GM12892 (cell line): Measurements from ENCODE around the gene TMEM242.
A peak's percentile ranks its signal among the peaks of the same experiment; 100 is the strongest.
"Not testable (repeated sequence)": the region's sequence is repeated elsewhere in the genome, so short reads cannot be mapped to it uniquely, and the experiment has no call there.

ENCODE experiments used
- DNase-seq: peaks from one replicate; pipeline ENCODE4 v3.0.0; 2011; ENCODE audit not compliant: insufficient read length
- FAIRE-seq: peaks from 2 replicates; lab custom pipeline; 2011; peaks lifted over from hg19 to GRCh38; lab: Jason Lieb, UNC
- POLR2A ChIP-seq: IDR thresholded peaks from 2 replicates; pipeline ENCODE4 v1.6.1; 2011; ENCODE audit warnings: low read depth, low read length, control low read depth
- POLR2AphosphoS5 ChIP-seq: IDR thresholded peaks from 2 replicates; pipeline ENCODE4 v1.6.1; 2011; ENCODE audit warnings: low read depth, low read length, control low read depth
- TAF1 ChIP-seq: IDR thresholded peaks from 2 replicates; pipeline ENCODE4 v1.6.1; 2011; ENCODE audit warnings: low read depth, mild to moderate bottlenecking, control low read depth, low read length, borderline replicate concordance

The TMEM242 gene

DNA sequence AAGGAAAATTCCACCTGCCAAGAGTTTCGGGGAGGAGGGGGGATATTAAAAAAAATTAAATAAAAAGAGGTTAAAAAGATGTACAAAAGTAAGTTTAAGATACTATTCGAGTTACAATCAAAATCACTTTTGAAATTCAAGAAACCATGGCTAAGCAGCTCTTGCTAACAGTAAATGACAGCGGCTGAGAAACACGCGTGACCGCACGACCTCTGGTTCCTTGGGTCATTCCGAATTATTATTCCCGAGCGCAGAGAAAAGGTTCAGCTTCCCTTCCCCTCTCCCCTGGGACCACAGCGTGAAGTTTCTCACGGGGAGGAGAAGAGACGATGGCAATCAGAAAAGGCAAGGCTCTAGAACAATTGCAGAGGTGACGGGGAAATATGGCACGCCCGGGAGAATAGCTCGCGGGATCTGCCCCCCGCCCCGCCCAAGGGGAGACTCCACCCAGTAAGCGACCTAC lies 496 bp downstream of the TMEM242 start:
- no peak for DNase-seq
- FAIRE-seq: peak; percentile 91
- TF ChIP-seq POLR2A (no peak), POLR2AphosphoS5 (no peak), TAF1 (no peak)

DNA sequence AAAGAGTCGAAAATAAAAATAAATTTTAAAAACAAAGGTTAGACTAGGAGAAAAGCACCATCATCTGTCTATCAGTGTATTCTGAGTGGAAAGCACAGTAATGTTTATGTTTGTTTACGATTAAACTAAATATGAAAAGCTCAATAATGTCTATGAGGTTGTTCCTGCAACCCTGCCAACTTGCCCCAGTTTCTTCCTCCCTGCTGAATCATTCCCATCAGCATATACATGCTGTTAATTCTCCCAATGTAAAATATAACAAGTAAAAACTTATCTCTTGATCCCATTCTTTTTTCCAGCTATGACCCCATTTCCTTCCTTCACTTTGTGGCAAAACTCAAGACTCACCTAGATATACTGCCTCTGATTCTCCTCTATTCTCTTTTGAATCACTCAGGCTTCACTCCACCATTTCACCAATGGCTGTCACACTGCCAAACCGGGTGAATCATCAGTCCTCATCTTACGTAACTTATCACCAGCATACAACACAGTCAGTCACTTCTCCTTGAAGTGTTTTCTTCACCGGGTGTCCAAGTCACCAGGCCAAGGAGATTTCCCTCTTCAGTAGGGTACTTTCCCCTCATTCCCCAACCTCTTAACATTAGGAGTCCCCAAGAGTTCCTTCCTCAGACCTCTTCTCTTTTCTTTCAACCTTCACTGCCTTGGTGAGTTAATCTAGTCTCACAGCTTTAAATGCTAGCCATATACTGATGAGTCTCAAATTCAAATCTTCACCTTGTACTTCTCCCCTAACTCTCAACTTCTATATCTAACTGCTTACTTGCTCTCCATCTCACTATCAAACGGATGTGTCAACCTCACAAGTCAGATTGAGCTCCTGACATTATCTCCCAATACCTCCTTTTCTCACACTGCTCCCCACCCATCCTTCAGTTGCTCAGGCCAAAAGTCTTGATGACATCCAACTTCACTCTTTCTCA lies 6.2 kb downstream of the TMEM242 start:
- DNase-seq (no peak), FAIRE-seq (no peak)
- TF ChIP-seq TAF1 (no peak), POLR2AphosphoS5 (no peak), POLR2A (no peak)

DNA sequence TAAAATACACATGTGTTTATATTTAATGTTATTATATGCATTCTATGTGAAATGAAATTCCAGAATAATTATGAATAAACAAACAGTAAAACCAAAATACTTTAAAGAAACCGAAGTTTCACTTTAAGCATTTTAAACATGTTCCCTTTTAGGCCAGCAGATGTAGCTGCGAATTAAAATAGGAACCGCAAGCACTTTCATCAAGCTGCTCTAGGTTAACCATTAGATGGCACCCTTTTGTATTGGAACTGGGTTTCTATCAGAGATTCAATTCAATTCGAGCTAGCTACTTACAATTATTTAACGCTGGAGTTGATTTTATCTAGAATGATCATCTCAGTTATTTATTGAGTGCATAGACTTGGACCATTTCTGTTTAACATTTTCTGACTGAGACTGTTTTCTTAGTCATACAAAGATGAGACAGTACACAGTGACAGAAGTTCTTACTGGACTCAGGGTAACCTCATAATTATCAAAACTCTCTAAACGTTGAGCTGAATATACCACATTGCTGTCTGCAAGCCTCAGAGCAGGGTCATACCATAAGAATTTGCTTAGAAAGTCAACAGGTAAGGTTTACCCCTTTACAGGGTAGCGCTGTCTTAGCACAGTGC lies 8.5 kb downstream of the TMEM242 start:
- DNase-seq (no peak), FAIRE-seq (no peak)
- TF ChIP-seq POLR2A (no peak), TAF1 (no peak), POLR2AphosphoS5 (no peak)

DNA sequence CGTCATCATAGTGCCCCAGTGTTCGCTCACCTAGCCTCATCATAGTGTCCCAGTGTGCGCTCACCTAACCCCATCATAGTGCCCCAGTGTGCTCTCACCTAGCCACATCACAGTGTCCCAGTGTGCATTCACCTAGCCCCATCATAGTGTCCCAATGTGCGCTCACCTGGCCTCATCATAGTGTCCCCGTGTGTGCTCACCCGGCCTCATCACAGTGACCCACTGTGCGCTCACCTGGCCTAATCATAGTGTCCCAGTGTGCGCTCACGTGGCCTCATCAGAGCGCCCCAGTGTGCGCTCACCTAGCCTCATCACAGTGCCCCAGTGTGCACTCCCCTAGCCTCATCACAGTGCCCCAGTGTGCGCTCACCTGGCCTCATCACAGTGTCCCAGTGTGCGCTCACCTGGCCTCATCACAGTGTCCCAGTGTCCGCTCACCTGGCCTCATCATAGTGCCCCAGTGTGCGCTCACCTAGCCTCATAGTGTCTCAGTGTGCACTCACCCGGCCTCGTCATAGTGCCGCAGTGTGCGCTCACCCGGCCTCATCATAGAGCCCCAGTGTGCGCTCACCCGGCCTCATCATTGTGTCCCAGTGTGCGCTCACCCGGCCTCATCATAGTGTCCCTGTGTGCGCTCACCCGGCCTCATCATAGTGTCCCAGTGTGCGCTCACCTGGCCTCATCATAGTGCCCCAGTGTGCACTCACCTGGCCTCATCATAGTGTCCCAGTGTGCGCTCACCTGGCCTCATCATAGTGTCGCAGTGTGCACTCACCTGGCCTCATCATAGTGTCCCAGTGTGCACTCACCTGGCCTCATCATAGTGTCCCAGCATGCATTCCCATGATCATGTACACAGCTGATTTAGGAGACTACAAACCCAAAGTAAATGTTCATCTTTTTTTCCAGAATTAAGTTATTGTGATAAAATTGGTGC lies 9.5 kb downstream of the TMEM242 start:
- TF ChIP-seq POLR2A: no peak
- TF ChIP-seq POLR2AphosphoS5: no peak
- no peak for DNase-seq

DNA sequence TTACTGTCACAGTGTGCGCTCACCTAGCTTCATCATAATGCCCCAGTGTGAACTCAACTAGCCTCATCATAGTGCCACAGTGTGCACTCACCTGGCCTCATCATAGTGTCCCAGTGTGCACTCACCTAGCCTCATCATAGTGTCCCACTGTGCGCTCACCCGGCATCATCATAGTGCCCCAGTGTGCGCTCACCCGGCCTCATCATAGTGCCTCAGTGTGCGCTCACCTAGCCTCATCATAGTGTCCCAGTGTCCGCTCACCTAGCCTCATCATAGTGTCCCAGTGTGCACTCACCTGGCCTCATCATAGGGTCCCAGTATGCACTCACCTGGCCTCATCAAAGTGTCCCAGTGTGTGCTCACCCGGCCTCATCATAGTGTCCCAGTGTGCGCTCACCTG lies 10.6 kb downstream of the TMEM242 start:
- FAIRE-seq (peak; percentile 81), DNase-seq (no peak)
- no peak for TF ChIP-seq POLR2A
- no peak for TF ChIP-seq TAF1
- TF ChIP-seq POLR2AphosphoS5: no peak

More for the DNA sequence above, 9.5 kb downstream of the TMEM242 start:
- FAIRE-seq: no peak

DNA sequence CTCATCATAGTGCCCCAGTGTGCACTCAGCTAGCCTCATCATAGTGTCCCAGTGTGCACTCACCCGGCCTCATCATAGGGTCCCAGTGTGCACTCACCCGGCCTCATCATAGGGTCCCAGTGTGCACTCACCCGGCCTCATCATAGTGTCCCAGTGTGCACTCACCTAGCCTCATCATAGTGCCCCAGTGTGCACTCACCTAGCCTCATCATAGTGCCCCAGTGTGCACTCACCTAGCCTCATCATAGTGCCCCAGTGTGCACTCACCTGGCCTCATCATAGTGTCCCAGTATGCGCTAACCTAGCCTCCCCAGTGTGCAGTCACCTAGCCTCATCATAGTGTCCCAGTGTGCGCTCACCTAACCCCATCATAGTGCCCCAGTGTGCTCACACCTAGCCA lies 12.6 kb downstream of the TMEM242 start:
- not testable (repeated sequence) for DNase-seq
- peak; percentile 44 for FAIRE-seq

DNA sequence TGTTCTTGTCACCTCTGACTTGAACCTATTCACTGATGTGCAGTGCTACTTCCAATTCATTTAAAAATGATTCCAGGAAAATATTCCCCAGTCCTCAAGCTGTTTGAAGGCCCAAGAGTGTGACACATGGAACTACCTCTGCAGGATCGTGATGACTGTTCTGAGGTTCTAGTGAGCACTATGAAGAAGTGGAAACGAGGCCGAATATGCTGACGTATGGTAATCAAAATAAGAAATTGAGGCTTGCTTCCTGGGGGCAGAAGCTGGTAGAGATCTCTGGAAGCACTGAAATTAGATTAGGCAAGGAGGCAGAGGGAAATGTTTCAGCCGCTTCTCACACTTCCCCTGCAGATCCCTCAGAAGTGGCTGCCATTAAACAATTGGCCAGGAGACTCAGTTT lies 15.7 kb downstream of the TMEM242 start:
- FAIRE-seq: no peak
- TF ChIP-seq POLR2A (no peak), POLR2AphosphoS5 (no peak)
- no peak for DNase-seq

DNA sequence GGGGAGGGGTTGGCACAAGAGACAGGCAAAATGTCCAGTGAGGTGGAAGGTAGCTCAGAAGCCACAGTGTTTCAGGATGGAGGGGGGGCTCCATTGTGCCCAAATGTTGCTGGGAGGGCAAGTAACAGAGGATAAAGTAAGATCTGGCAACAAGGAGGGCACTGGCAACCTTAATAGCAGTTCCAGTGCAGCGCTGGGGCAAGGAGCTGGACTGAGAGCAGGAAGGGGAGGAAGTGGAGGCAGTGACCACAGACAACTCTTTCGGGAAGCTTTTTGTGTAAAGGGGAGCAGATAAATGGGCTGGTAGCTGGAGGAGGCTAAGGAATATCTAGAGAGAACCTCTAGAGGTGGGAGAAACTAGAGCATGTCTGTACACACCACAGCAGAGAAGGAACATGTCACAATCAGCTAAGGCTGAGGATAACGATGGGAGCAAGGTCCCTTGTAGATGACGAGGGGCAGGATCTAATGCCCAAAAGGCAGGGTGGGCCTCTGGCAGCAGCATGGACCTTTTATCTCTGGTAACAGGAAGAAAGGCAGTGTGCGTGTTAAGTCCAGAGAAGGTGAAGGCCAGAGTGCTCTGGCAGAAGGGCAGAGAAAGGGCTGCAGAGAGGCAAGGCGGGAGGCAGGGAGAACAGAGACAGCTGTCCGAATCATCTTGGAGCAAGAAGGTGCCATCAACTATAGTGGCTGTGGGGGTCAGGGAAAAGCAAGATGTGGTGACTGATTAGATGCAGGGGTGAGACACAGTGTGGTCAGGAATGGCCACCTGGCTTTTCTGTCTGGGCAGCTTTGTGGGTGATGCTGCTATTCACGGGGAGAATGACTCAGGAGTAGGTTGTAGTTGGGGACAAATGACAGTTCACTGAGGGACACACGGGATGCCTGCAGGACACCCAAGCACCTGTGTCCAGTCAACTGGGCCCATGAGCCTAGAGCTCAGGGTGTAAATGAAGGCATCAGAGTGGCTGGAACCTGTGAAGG lies 17.4 kb downstream of the TMEM242 start:
- DNase-seq (no peak), FAIRE-seq (no peak)

DNA sequence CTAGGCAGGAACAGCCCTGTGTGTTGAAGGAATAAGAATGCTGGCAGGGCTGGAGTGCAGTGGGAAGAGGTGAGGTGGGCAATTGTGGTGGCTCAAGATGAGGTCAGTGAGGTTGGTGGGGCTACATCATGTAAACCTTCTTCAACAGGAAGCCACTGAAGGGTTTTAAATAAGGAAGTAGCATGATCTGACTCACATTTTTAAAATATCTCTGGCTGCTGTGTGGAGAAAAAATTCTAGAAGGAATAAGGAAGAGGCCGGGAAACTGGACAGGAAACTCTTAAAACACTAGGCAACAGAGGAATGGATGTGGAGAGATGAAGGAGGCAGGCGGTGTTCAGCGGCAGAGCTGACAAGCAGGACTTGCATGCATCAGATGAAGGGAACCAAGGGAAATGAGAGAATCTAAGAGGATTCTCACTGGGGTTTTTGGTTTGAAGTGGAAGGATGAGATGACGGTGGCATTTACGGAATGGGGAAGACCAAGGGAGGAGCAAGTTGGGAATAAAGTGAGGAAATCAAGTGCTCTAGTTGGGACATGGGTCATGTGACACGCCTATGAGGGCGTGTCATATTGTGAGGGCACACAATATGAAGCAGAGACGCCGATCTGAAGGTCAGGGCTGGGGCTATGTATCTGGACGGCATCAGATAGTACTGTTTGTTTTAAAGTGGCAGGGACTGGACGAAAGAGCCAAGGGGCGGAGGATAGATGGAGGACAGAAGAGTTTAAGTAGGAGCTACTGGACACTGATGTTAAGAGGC lies 18.2 kb downstream of the TMEM242 start:
- DNase-seq (no peak), FAIRE-seq (no peak)
- TF ChIP-seq POLR2A (no peak), TAF1 (no peak), POLR2AphosphoS5 (no peak)

More for the DNA sequence above, 17.4 kb downstream of the TMEM242 start:
- TF ChIP-seq TAF1: no peak
- no peak for TF ChIP-seq POLR2A
- TF ChIP-seq POLR2AphosphoS5: no peak

DNA sequence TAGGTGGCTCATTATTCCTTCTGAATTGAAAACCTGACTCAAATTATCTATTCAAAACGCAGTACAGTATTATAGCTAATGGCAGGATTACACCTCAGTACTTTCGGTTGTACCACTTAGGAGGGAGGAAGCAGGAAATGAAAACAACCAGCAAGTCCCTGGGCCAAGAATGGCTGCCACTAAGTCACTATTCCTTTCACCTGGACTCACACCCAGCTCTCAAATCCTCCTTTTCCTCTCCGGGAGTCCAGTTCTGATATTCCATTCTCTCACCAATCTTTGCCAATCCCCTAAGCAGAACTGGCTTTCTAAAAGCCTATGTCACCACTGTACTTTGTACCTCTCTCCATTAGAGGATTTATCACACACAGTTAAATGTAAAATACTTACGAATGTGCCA lies 20.6 kb downstream of the TMEM242 start:
- no peak for FAIRE-seq
- TF ChIP-seq TAF1: no peak
- TF ChIP-seq POLR2AphosphoS5: no peak
- no peak for TF ChIP-seq POLR2A
- DNase-seq: no peak
